Activated CD4-positive, alpha-beta T cell treated with anti-CD3 and anti-CD28 coated beads, Interleukin-2, amount 50 U/mL, for 48 hours (primary cell): ENCODE data around the gene YPEL1.

ENCODE experiments used
- DNase-seq, 2 experiments: peaks; one replicate each; pipeline ENCODE4 v3.0.0-alpha.2; 2020

The YPEL1 gene

DNA sequence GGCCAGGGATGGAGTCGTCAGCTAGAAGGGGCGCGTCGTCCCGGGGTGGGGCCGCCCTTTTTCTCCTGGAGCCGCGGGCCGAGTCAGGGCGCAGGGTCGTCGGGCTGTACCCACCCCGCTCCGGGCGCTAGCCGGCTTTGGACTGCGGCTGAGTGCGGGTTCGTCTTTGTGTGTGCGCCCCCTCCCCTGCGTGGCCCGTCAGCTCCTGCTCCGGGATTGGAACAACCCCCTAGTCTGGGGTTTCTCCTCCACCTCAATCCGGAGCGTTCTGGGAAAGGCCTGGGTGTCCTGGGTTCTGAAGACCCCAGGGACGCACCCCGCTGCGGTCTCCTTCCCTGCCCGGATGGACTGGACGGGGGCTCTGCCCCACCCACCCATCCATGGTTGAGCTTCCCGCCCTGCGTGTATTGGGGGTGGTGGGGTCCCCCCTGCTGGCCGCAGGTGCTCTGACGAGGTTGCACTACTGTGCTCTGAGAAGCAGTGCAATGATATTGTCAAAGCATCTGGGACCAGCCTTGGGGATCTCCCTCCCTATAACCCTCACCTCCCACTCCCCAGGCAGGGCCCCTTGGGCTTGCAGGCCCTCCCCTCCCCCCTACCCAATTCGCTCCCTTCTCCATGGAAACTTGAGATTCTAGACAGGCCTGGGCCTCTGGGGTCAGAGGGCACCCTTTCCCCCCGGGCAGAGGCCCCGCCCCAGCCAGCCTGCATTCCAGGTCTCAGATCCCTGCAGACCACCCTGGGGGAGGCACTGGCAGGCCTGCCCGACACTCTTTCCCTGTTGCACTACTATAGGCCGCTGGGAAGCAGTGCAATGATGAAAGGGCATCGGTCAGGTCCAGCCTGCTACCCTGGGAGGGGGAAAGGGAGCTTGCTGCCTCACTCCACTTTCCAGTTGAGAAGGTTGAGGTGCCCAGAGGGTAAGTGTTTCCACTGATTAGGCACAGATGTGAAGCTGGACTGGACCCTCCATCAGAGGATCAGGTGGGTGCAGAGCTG is 82.7 kb downstream of the YPEL1 start:
- DNase-seq: no peak

DNA sequence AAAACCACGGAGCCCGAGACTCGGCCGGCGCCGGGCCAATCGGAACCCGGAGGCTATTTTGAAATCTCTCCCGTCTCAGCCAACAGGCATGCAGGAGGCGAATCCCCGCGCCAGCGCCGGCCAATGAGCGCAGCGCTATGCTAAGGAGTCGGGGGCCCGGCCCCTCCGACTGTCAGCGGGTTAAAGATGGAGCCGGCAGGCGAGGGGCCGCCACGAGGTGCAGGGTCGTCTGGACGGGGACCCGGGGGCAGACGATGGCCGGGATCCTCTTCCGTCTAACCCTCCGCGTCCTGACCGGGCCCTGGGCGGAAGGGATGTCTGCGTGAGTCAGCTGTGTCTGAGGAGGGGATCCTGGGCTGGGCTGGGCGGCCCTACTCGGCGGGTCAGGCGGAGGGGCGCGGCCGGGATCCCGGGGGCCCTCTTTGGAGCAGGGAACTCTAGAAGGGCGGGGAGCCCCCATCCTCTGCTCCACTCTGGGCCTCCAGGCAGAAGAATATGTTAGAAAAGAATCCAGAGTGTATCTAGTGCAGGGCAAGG is 83.5 kb downstream of the YPEL1 start:
- DNase-seq: peak; percentile 88 to 92

DNA sequence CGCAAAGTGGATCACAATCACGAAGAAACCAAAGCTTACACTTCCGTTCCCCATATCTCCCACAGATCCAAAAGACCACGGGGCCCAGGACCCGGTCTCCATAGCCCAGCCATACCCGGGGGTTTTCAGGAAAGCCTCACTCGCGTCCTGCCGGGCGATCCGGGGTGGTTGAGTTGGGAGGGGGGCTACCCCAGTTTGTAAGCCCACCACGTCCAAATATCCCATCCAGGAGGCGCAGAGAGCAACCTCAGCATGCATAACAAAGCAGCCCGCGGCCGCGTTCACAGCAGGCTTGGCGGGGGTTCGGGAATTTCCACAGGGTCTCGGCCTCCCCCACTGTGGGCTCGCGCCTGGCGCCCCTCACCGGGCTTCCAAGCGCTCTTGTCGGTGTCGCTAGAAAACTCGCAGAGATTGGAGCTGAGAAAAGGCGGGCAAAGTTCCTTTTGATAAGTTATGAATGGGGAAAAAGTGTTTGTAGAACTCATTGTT is 84.0 kb downstream of the YPEL1 start:
- DNase-seq: no peak

DNA sequence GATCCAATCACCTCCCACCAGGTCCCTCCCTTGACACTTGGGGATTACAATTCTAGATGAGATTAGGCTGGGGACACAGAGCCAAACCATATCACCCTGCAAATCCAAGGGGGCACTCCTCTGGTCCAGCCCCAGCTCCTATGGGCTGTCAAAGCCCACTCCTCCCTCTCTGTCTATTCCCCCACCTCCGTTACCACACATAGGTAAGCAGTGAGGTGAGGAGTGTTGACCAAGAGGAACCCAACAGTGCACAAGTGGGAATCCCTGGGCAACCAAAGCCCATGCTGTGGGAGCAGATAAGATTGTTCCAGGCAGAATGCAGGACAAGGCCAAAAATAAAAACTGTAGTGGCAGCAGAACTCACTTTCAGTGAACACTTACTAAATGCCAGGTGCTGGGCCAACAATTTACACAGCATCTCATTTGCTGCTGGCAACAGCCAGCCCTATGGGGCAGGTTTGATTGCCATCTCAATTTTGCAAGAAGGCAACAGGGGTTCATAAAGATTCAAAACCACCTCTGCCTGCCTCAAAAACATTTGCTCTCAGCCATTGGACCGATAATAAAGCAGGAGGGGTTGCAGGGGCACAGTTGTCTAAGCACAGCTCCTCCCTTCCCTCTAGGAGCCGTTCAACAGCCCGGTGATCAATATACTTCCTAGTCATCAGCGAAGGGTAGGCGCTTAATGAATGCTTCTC is 84.6 kb downstream of the YPEL1 start:
- DNase-seq: no peak

DNA sequence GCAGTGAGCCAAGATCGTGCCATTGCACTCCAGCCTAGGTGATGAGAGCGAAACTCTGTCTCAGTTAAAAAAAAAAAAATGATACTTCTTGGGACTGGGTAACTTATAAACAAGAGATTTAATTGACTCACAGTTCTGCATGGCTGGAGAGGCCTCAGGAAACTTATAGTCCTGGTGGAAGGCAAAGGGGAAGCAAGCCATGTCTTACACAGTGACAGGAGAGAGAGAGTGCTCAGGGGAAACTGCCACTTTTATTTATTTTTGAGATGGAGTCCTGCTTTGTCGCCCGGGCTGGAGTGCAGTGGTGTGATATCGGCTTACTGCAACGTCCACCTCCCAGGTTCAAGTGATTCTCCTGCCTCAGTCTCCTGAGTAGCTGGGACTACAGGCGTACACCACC is 85.3 kb downstream of the YPEL1 start:
- DNase-seq: no peak
